HUES6 (cell line): ENCODE measurements around the gene ZNF879.

ENCODE experiments used
- H3K27ac ChIP-seq: 2 replicates; pipeline ENCODE4 v1.7.0; 2013; ENCODE audit warnings: low read depth, mild to moderate bottlenecking, low read length, inconsistent platforms
- H3K27me3 ChIP-seq: 2 replicates; pipeline ENCODE4 v1.6.1; 2013; ENCODE audit warnings: low read length; ENCODE audit not compliant: control insufficient read depth, insufficient read depth
- H3K36me3 ChIP-seq: 2 replicates; pipeline ENCODE4 v1.6.1; 2013; ENCODE audit warnings: low read length; ENCODE audit not compliant: control insufficient read depth, insufficient read depth
- H3K4me1 ChIP-seq: 2 replicates; pipeline ENCODE4 v1.6.1; 2013; ENCODE audit warnings: low read length; ENCODE audit not compliant: control insufficient read depth, insufficient read depth
- H3K4me3 ChIP-seq: 2 replicates; pipeline ENCODE4 v1.5.1; 2013; ENCODE audit warnings: low read depth, low read length
- H3K9ac ChIP-seq: one replicate; pipeline ENCODE4 v1.6.1; 2013; ENCODE audit warnings: mild to moderate bottlenecking, low read length
- H3K9me3 ChIP-seq: 2 replicates; pipeline ENCODE4 v1.6.1; 2013; ENCODE audit warnings: low read depth, low read length; ENCODE audit not compliant: control insufficient read depth, insufficient read depth

The ZNF879 gene

DNA sequence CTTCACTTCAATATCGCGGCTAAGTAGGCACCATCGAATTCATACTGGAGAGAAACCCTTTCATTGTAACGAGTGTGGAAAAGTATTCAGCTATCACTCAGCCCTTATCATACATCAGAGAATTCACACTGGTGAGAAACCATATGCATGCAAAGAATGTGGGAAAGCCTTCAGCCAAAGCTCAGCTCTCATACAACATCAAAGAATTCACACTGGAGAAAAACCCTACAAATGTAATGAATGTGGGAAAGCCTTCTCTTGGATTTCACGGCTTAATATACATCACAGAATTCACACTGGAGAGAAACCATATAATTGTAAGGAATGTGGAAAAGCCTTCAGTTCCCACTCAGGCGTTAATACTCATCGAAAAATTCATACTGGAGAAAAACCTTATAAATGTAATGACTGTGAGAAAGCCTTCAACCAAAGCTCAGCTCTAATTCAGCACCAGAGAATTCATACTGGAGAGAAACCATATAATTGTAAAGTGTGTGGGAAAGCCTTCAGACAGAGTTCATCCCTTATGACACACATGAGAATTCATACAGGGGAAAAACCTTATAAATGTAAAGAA, 9.5 kb downstream of the ZNF879 start:
- Histone ChIP-seq H3K27ac (no peak overlapping the region), H3K9me3 (peaks cover 85% of the 10 kb centered on the region), H3K9ac (no peak overlapping the region), H3K27me3 (no peaks in the 10 kb centered on the region), H3K36me3 (peaks cover 50% of the 10 kb centered on the region), H3K4me3 (no peak overlapping the region), H3K4me1 (no peaks in the 10 kb centered on the region)

DNA sequence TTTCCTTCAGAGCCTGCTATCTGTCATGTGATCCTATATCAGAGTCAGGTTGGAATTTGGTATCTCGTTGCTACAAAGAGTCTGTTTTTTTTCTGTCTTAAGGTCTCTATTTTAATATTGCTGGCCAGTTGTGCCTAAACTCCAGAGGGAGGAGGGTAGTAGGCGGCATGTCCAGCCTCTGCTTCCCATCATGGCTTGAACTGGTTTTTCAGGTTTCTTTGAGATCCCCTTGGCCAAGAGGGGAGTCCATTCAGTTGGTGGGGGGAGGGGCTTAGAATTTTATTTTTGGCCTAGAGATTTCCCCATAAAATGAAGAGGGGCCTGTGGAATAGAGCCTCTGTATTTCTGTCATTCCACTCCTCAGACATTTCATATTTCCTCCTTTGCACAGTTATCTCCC, 21.2 kb downstream of the ZNF879 start:
- no peak overlapping the region for H3K9ac ChIP-seq
- no peaks in the 10 kb centered on the region for H3K36me3 ChIP-seq
- no peaks in the 10 kb centered on the region for H3K4me1 ChIP-seq
- no peak overlapping the region for H3K4me3 ChIP-seq
- peaks cover 55% of the 10 kb centered on the region for H3K9me3 ChIP-seq
- no peak overlapping the region for H3K27ac ChIP-seq
- no peaks in the 10 kb centered on the region for H3K27me3 ChIP-seq

DNA sequence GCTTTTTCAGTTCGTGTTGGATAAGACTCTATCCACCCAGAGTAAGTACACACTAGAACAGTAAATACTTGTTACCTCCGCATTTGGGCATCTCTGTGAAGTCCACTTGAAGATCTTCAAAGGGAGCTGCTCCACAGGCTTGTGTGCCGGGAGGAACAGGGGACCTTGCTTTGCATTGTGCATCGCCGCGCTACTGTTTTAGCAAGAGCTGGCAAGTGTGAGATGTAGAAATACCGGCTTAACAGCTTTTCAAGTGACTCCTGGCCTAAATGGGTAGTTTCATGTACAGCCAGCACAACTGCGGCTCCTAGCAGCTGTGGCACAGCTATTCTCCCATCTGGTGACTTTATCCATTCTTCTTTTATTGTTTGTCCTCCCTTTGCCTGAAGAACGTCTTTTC, 28.2 kb downstream of the ZNF879 start:
- H3K4me1 ChIP-seq, result no peaks in the 10 kb centered on the region
- no peak overlapping the region for H3K27ac ChIP-seq
- H3K9ac ChIP-seq, result no peak overlapping the region
- H3K9me3 ChIP-seq, result peaks cover 81% of the 10 kb centered on the region
- no peak overlapping the region for H3K4me3 ChIP-seq
- H3K36me3 ChIP-seq, result no peaks in the 10 kb centered on the region
- H3K27me3 ChIP-seq, result no peaks in the 10 kb centered on the region

DNA sequence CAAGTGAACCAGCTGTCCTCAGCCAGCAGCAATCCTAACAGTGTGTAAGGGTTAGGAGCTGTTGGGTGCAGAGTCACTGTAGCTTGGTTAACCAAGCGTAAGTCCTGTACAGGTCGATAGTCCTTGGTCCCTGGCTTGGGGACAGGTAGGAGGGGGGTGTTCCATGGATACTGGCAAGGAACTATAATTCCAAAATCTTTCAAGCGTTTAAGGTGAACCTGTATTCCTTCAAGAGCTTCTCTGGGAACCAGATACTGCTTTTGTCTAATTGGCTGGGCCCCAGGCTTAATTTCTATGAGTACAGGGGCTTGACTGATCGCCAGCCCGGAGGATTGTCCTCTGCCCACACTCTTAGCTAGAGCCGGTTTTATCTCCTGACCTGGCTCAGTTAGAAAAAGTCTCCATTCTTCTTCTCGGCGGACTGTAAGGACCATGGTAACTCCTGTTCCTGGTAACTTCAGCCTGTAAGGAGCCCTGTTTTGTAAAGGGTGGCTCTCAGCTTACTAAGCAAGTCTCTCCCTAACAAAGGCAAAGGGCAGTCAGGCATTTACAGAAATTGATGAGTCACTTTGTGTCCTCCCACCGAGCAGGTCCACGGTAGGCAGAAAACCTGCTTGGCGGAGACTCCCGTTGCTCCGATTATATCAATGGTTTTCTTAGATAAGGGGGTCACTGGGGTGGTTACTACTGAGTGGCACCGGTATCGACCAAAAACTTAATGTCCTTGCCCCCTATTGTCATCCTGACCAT, 30.6 kb downstream of the ZNF879 start:
- no peaks in the 10 kb centered on the region for H3K36me3 ChIP-seq
- no peak overlapping the region for H3K27ac ChIP-seq
- H3K4me1 ChIP-seq, result no peaks in the 10 kb centered on the region
- no peak overlapping the region for H3K4me3 ChIP-seq
- H3K27me3 ChIP-seq, result no peaks in the 10 kb centered on the region
- no peak overlapping the region for H3K9ac ChIP-seq
- H3K9me3 ChIP-seq, result peaks cover 69% of the 10 kb centered on the region

DNA sequence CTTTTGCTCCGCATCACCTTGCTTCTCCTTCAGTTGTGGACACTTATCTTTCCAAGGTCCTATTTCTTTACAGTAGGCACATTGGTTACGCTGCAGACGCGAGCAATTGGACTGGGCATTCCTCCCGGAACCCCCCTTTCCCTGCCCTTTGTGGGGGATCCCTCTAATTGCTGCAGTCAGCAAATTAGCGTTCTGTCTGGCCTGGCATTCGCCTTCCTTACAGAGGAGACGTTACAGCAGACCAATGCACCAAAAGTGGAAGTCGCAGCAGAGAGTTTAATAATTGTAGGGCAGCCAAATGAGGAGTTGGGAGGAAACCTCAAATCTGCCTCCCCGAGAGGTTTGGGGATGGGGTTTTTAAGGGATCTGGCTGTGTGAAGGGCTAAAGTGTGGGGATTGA, 31.3 kb downstream of the ZNF879 start:
- Histone ChIP-seq H3K27me3 (no peaks in the 10 kb centered on the region), H3K4me3 (no peak overlapping the region), H3K36me3 (no peaks in the 10 kb centered on the region), H3K27ac (no peak overlapping the region), H3K4me1 (no peaks in the 10 kb centered on the region), H3K9me3 (peaks cover 73% of the 10 kb centered on the region), H3K9ac (no peak overlapping the region)

DNA sequence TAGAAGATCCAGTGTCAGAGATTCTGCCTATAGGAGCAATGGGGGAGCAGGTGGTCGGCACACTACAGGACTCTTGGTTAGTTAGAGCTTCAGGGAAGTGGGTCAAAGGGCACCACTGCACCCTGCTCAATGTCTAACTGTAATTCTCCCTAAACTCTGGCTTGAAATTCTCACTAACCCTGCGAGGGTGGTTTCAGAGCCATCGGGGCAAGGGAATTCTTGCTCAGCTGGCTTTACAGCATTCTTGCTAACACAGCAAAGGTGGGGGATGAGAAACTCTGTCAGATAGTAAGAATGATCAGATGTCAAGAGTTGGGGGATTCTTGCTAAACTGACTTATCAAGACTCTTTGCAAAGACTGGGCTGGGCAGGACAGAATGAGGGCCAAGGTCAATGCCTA, 31.8 kb downstream of the ZNF879 start:
- Histone ChIP-seq H3K27ac (no peak overlapping the region), H3K36me3 (no peaks in the 10 kb centered on the region), H3K4me3 (no peak overlapping the region), H3K9me3 (peaks cover 72% of the 10 kb centered on the region), H3K4me1 (no peaks in the 10 kb centered on the region), H3K9ac (no peak overlapping the region), H3K27me3 (no peaks in the 10 kb centered on the region)

DNA sequence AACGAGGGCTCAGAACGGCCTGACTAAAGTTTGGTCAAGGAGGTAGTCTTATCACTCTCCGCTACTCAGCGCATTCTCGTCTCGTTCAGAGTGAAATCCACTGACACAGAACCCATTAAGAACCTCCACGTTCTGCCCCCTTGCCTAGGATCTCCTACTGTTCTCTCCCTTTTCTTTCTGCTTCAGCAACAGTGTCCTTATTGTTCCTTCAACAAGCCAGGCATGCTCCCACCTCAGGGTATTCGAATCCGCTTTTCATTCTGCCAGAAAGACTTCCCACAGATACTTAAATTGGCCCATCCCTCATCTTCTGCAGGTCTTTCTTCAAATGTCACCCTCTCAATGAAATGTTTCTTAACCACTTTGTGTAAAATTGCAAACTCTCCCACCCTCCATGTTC, 32.2 kb downstream of the ZNF879 start:
- no peaks in the 10 kb centered on the region for H3K4me1 ChIP-seq
- H3K27ac ChIP-seq, result no peak overlapping the region
- H3K9me3 ChIP-seq, result peaks cover 72% of the 10 kb centered on the region
- no peak overlapping the region for H3K9ac ChIP-seq
- H3K27me3 ChIP-seq, result no peaks in the 10 kb centered on the region
- H3K36me3 ChIP-seq, result no peaks in the 10 kb centered on the region
- H3K4me3 ChIP-seq, result no peak overlapping the region

DNA sequence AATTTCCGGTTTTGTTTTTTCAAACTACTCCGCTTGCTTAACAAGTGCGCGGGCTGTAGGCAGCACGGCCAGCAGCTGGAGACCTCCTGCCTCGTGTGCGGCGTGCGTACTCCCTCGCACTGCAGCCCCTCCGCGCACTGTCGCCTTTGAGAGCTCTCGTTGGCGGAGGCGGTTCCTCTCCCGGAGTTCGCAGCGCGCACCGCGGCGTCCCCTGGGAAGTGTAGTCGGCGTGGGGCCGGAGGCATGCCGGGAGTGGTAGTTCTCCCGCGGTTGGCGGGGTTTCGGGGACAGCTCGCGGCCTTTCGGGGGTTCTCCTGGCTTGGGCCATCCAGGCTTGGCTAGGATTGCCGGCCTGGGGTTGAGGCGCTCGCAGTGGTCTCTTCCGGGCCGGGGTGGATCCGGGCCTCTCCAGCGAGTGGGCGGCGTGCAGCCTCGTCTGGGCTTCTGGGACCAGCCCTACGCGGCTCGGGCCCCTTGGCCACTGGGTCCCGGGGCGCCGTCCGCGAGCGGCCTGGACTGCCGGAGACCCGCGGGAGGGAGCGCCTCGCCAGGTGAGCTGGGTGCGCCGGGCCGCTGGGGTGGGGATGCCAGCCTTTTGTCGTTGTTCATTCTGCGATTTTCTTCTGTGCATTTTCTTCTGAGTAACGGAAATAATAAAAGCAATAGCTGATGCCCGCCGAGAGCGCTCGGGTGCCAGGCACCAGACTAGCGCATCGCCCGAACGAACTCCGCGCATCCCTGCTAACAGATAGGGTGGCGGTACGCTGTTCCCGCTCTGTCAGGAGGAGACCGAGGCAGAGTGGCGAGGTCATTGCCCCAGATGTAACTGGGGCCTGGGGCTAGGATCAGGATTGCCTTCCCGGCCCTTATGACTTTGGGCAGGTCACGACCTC, 36.8 kb downstream of the ZNF879 start, which contains the start of gene ZNF354C:
Gene ZNF354C (plus strand): TSS at position 258 of the 893 bp plus-strand sequence. CDS start 1,696 bp downstream, outside the sequence.
- Histone ChIP-seq H3K9me3 (peaks cover 67% of the 10 kb centered on the region), H3K27ac (no peak within 1 kb of the TSS), H3K4me3 (peak within 1 kb of the TSS; percentile 57; the same call in 1 of the 2 replicates), H3K36me3 (no peaks in the 10 kb centered on the region), H3K27me3 (no peaks in the 10 kb centered on the region), H3K4me1 (no peaks in the 10 kb centered on the region), H3K9ac (no peak within 1 kb of the TSS)

DNA sequence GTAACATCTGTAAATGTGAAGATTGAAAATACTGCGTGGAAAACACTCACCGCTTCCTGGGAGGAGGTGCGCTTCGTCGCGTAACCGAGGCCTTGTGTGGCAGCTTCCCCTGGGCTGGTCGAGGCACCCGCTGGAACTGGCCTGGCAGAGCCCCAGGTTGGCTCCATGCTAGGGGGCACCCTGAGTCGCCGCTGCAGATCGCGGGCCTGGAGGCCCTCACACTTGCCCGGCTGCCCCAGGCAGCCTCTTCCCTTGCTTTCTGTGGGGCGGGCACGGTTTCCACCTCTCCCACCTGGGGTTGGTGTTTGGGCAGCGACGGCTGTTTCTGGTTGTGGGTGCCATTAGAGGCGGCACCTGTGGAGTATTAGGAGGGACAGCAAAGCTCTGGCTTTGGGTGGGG, 37.4 kb downstream of the ZNF879 start:
- Histone ChIP-seq H3K27me3 (no peaks in the 10 kb centered on the region), H3K4me1 (no peaks in the 10 kb centered on the region), H3K36me3 (no peaks in the 10 kb centered on the region), H3K4me3 (peak overlapping the region; percentile 57; the same call in 1 of the 2 replicates), H3K9me3 (peaks cover 66% of the 10 kb centered on the region), H3K27ac (no peak overlapping the region), H3K9ac (no peak overlapping the region)

DNA sequence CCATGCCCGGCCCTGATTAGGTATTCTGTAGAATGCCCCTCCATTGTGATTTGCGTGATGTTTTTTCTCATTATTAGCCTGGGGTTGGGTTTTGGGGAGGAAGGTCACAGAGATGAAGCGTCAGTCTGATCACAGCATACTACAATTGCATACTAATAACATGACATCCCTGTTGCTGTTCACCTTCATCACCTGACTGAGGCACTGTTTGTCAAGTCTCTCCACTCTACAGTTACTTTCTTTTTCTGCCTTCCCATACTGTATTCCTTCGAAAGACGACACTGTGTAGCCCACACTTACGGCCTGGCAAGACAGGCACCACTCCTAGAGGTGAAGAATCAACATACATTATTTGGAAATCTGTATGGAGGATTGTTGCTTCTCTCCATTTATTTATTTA, 42.1 kb downstream of the ZNF879 start:
- no peak overlapping the region for H3K27ac ChIP-seq
- H3K4me1 ChIP-seq, result no peaks in the 10 kb centered on the region
- no peak overlapping the region for H3K9ac ChIP-seq
- H3K36me3 ChIP-seq, result no peaks in the 10 kb centered on the region
- no peaks in the 10 kb centered on the region for H3K27me3 ChIP-seq
- no peak overlapping the region for H3K4me3 ChIP-seq
- H3K9me3 ChIP-seq, result peaks cover 76% of the 10 kb centered on the region
